GM23338 (cell line): ENCODE results near the gene ZNF532. TPM values are rescaled to one million over a fixed set of nuclear protein-coding genes. Genes with fewer than 3 reads are reported as not detected.

Experiments used
- ETS1 ChIP-seq: IDR thresholded peaks from 2 replicates; pipeline ENCODE4 v1.6.1; 2016; ENCODE audit warnings: antibody characterized with exemption
- JUNB ChIP-seq: IDR thresholded peaks from one replicate; pipeline ENCODE4 v1.6.1; 2016; ENCODE audit warnings: antibody characterized with exemption; ENCODE audit not compliant: unreplicated experiment
- POLR2AphosphoS5 ChIP-seq: IDR thresholded peaks from 2 replicates; pipeline ENCODE4 v1.6.1; 2016; ENCODE audit warnings: antibody characterized with exemption, low read depth
- REST ChIP-seq: IDR thresholded peaks from one replicate; pipeline ENCODE4 v1.6.1; 2018; ENCODE audit warnings: antibody characterized with exemption; ENCODE audit not compliant: unreplicated experiment
- STAT1 ChIP-seq: IDR thresholded peaks from one replicate; pipeline ENCODE4 v1.6.1; 2016; ENCODE audit warnings: antibody characterized with exemption; ENCODE audit not compliant: unreplicated experiment
- ZNF331 ChIP-seq: fragments of 250-450 bp; sonication (Bioruptor Pico); IDR thresholded peaks from 2 replicates; pipeline ENCODE4 v1.5.0; 2020; ENCODE audit warnings: low read depth, mild to moderate bottlenecking, moderate library complexity
- ZNF462 ChIP-seq: fragments of 250-450 bp; sonication (Bioruptor Pico); IDR thresholded peaks from 2 replicates; pipeline ENCODE4 v1.5.0; 2020; ENCODE audit warnings: mild to moderate bottlenecking, moderate library complexity
- polyA plus RNA-seq: library from polyadenylated mRNA; unstranded; fragments of >200 nt; fragmentation: Nextera tagmentation; extraction: Ambion mirVana; gene quantifications from 2 replicates; pipeline ENCODE4 v1.2.1, GENCODE V29; 2016
- total RNA-seq: library from RNA; depleted of rRNA; stranded (reverse); fragments of >200 nt; shearing (Covaris generic); gene quantifications from 2 replicates; pipeline ENCODE4 v1.2.3, GENCODE V29; 2014

Gene ZNF532
- total and polyA plus RNA-seq, 2 experiments from 2014 or later: 51.5 to 225 TPM

- no peak for TF ChIP-seq ZNF462 (CRISPR knock-in tag)
- no peak for TF ChIP-seq STAT1
- TF ChIP-seq REST: no peak
- TF ChIP-seq ZNF331 (CRISPR knock-in tag): no peak
- no peak for TF ChIP-seq ETS1
- no peak for TF ChIP-seq JUNB
- no peak for TF ChIP-seq POLR2AphosphoS5
Observed at GRCh38 chr18:58993260-58993659, 128.6 kb downstream of the ZNF532 start (continued).
